ENCODE measurements around the gene FCRLB. TPM values are rescaled to one million over a fixed set of nuclear protein-coding genes. Genes with fewer than 3 reads are reported as not detected.
"Not testable (repeated sequence)": the region's sequence is repeated elsewhere in the genome, so short reads cannot be mapped to it uniquely, and the experiment has no call there.

Gene FCRLB, protein sequence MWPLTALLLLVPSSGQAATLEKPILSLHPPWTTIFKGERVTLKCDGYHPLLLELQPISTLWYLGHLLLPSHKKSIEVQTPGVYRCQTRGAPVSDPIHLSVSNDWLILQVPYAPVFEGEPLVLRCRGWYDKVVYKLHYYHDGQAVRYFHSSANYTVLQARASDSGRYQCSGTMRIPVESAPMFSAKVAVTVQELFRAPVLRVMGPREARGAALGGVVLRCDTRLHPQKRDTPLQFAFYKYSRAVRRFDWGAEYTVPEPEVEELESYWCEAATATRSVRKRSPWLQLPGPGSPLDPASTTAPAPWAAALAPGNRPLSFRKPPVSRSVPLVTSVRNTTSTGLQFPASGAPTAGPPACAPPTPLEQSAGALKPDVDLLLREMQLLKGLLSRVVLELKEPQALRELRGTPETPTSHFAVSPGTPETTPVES
- 0.34 TPM for total RNA-seq (ENCODE audit: unreplicated experiment)
- long read RNA-seq, partial matches to known transcripts: 0 of 1 reads
- long read RNA-seq, other reads (novel, unspliced or antisense): 1 of 1 reads

DNA sequence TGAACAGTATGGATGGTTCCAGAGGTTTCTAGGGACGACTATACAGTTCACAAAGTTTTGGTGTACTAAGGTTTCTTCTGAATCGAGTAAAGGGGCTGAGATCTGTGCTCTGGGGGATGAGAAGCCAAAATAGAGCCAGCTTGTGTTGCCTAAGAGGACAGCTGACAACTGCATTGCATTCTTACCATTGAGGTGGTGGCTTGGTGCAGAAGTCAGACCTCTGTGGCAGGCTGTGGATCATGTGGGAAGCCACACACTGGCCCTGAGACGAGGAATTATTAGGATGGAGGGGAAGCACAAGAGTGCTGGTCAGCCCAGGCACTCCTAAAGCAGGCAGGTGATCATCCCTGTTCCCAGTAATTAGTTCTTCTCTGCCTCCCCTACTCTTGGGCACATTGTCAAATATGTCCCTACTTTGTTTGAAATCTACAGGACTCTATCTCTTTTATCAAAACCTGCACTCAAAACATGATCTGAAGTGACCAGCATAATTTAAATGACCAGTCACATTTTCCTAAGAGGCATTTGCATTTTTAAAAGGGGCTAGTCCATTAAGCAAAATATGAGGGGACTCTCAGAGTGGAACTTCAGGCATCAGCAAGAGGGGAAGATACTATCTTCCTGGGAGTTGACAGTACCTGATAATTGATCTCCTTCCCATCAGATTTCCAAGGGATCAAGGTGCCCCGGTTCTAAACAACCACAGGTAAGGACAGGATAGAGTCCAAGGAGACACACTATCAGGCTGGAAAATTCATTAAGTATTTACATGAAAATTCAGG is at the start of gene FCRLB:
Gene FCRLB, plus strand, starts transcription at position 589 of the 782 bp plus-strand sequence. CDS start 1,129 bp downstream, outside the sequence.
- Mint-ChIP-seq H3K4me3 (ENCODE audit: unreplicated experiment) (no peak within 1 kb of the TSS), H3K36me3 (ENCODE audit: unreplicated experiment) (no peaks in the 10 kb centered on the region), H3K9me3 (ENCODE audit: unreplicated experiment) (peaks cover 2% of the 10 kb centered on the region), H3K27me3 (ENCODE audit: unreplicated experiment) (peaks cover 12% of the 10 kb centered on the region), H3K4me1 (ENCODE audit: low read depth, unreplicated experiment) (peaks cover 5% of the 10 kb centered on the region), H3K27ac (ENCODE audit: unreplicated experiment) (no peak within 1 kb of the TSS)
- no peak for DNase-seq
- TF ChIP-seq, protein P1, sequence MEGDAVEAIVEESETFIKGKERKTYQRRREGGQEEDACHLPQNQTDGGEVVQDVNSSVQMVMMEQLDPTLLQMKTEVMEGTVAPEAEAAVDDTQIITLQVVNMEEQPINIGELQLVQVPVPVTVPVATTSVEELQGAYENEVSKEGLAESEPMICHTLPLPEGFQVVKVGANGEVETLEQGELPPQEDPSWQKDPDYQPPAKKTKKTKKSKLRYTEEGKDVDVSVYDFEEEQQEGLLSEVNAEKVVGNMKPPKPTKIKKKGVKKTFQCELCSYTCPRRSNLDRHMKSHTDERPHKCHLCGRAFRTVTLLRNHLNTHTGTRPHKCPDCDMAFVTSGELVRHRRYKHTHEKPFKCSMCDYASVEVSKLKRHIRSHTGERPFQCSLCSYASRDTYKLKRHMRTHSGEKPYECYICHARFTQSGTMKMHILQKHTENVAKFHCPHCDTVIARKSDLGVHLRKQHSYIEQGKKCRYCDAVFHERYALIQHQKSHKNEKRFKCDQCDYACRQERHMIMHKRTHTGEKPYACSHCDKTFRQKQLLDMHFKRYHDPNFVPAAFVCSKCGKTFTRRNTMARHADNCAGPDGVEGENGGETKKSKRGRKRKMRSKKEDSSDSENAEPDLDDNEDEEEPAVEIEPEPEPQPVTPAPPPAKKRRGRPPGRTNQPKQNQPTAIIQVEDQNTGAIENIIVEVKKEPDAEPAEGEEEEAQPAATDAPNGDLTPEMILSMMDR (IDR thresholded peaks at IDR 0.05; ENCODE audit: partially characterized antibody, unreplicated experiment): no peak

DNA sequence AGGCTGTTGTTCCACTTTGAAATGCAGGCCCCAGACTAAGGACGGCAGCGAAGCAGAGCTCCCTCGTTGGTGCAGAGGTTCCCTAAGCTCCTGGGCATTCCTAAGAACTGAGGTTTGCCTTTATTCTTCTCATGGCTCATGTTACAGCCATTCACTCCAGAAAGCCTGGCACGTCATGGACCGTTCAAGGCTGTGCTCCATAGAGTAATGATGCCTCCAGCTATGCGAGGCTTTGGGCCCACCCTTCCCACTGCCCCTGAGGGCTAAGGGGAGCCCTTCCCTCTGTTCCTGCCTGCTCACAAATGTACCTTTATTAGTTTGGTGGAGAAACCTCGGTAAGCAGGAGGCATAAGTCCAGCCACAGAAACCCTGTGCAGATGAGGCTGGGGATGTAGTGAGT is 47.9 kb upstream of the FCRLB start:
- H3K27me3 Mint-ChIP-seq (ENCODE audit: unreplicated experiment): not testable (repeated sequence)

DNA sequence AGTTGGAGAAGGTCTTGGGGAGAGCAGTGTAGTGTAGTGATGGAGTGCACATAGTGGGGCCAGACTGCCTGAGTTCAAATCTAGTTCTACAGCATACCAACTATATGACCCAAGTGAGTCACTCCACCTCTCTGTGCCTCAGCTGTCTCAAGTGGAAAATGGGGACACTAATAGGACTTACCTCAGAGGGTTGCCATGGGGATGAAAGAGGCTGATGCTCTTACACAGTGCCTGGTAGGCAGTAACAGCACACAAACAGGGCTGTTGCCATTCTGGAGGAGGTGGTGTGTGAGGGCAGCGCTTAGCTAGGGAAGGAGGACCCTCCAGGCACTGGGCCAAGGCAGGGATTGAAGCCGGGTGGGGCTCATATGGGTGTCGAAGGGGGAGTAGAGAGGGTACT is 46.9 kb upstream of the FCRLB start:
- not testable (repeated sequence) for H3K9me3 Mint-ChIP-seq (ENCODE audit: unreplicated experiment); H3K36me3 Mint-ChIP-seq (ENCODE audit: unreplicated experiment); H3K4me1 Mint-ChIP-seq (ENCODE audit: low read depth, unreplicated experiment); H3K27ac Mint-ChIP-seq (ENCODE audit: unreplicated experiment); DNase-seq; H3K27me3 Mint-ChIP-seq (ENCODE audit: unreplicated experiment); H3K4me3 Mint-ChIP-seq (ENCODE audit: unreplicated experiment)

More for the DNA sequence above, 47.9 kb upstream of the FCRLB start:
- H3K36me3 Mint-ChIP-seq (ENCODE audit: unreplicated experiment); H3K4me3 Mint-ChIP-seq (ENCODE audit: unreplicated experiment); DNase-seq; H3K9me3 Mint-ChIP-seq (ENCODE audit: unreplicated experiment); H3K4me1 Mint-ChIP-seq (ENCODE audit: low read depth, unreplicated experiment); H3K27ac Mint-ChIP-seq (ENCODE audit: unreplicated experiment): not testable (repeated sequence)

DNA sequence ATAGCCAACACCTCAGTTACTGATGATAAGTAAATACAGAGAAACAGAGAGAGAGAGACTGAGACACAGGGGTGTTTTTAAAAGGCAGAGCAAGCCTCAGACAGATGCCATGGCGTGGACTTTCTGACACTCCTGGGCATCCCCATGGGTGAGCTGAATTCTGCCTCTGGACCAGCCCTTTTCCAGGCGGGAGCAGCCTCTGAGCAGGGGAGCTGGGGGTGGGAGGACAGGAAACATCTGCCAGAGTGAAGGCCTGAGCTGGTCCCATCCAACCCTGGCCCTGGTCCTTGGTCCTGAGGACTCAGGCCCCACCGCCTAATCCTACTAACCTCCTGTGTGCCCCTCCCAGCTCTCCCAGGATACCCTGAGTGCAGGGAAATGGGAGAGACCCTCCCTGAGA is 46.4 kb upstream of the FCRLB start:
- not testable (repeated sequence) for H3K36me3 Mint-ChIP-seq (ENCODE audit: unreplicated experiment); H3K9me3 Mint-ChIP-seq (ENCODE audit: unreplicated experiment); H3K4me3 Mint-ChIP-seq (ENCODE audit: unreplicated experiment); DNase-seq; H3K4me1 Mint-ChIP-seq (ENCODE audit: low read depth, unreplicated experiment); H3K27me3 Mint-ChIP-seq (ENCODE audit: unreplicated experiment); H3K27ac Mint-ChIP-seq (ENCODE audit: unreplicated experiment)

DNA sequence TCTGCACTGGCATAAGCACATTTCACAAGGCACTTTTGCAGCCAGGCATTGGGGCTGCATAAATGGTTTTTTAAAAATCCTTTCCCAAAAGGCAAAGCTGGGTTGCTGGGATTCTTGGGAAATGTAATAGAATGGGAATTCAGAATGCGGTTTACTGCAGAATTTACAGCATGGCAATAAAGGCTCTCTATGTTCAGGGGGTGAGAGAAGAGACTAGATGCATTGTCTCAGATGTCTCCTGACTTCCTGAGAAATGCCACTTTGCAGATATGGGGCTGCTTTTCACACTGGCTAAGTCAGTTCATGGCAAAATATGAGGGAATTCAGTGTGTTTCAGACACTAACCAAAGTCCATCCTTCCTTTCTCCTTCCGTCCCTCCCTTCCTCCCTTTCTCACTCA is 44.9 kb upstream of the FCRLB start:
- DNase-seq: no peak
- no peak overlapping the region for H3K4me3 Mint-ChIP-seq (ENCODE audit: unreplicated experiment)
- H3K27ac Mint-ChIP-seq (ENCODE audit: unreplicated experiment): no peak overlapping the region
- H3K27me3 Mint-ChIP-seq (ENCODE audit: unreplicated experiment): peaks cover 3% of the 10 kb centered on the region
- TF ChIP-seq, protein P1 (IDR thresholded peaks at IDR 0.05; ENCODE audit: partially characterized antibody, unreplicated experiment): no peak
- H3K9me3 Mint-ChIP-seq (ENCODE audit: unreplicated experiment): no peaks in the 10 kb centered on the region
- H3K4me1 Mint-ChIP-seq (ENCODE audit: low read depth, unreplicated experiment): peaks cover under 1% of the 10 kb centered on the region
- H3K36me3 Mint-ChIP-seq (ENCODE audit: unreplicated experiment): no peaks in the 10 kb centered on the region

DNA sequence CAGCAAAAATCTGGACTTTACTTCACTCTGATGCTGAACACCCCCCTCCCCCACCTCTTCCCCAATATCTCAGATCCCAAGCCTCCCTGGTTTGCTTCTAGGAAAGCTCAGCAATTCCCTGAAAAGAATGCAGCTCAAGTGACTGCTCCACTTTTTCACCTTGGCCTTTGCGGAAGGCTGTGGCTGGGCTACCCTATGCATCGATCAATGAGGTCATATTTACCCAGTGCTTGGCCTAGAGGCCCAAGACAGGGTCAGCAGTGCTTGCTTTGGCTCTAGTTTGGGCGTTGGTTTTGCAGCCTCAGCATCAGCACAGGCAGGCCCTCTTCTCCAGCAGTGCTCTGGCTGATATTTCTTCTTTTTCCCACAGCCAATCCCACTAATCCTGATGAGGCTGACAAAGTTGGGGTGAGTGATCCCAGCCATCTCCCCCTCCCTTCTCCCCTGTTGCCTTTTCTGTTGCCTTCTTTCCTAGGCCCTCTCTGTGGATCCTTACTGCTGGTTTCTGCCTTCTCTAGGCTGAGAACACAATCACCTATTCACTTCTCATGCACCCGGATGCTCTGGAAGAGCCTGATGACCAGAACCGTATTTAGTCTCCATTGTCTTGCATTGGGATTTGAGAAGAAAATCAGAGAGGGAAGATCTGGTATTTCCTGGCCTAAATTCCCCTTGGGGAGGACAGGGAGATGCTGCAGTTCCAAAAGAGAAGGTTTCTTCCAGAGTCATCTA is 44.2 kb upstream of the FCRLB start:
- TF ChIP-seq, protein P1 (IDR thresholded peaks at IDR 0.05; ENCODE audit: partially characterized antibody, unreplicated experiment): no peak
- H3K27me3 Mint-ChIP-seq (ENCODE audit: unreplicated experiment): peaks cover 3% of the 10 kb centered on the region
- no peaks in the 10 kb centered on the region for H3K36me3 Mint-ChIP-seq (ENCODE audit: unreplicated experiment)
- DNase-seq: no peak
- H3K4me3 Mint-ChIP-seq (ENCODE audit: unreplicated experiment): no peak overlapping the region
- H3K27ac Mint-ChIP-seq (ENCODE audit: unreplicated experiment): no peak overlapping the region
- H3K9me3 Mint-ChIP-seq (ENCODE audit: unreplicated experiment): no peaks in the 10 kb centered on the region
- H3K4me1 Mint-ChIP-seq (ENCODE audit: low read depth, unreplicated experiment): no peaks in the 10 kb centered on the region
